ENCODE data around the gene GPR160.

Gene GPR160

DNA sequence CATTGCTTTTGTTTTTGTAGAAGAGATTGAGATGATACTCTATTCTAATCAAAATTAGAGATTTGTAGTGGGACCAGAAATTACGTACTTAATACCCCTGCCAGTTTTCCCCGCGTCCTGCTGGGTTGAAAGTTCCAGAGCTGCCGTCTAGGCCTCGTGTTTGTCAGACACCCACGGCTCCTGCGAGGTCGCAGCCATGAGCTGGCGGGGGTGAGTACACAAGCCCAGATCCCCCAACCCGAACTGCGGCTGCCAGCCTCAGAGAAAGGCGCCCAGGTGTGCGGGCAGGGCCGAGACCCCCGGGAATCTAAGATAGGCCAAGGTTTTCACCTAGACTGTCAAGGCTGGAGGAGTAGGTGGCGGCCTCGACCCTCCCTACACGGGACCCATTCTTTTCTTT is 26.3 kb downstream of the GPR160 start:
- no peak for DNase-seq (ENCODE audit: low spot score)

DNA sequence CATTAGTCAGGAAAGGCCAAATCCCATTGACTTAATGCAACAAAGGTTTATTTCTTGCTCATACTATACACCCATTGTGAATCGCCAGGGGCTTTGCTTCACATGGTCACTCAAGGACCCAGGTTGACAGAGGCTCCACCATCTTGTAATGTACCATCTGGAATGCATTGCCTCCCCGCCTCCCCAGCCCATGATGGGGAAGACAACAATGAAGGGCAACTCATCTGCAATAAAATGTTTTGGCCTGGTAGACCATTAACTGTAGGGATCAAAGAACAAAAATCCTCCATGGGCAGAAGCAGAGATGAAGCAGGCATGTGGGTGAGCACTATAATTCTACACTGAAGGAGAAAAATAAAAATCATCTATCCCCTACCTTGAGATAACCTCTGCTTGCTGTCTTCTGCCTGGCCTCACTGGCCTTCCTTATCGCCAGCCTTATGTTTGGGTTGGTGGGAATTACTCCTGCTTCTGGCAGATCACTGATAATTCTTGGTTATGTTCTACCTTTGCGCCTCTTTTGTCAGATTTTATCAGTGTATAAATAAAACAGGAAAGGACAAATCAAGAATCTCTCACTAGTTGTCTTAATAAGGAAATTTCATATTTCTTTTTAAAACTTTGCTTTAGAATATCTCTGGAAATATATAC is 37.8 kb downstream of the GPR160 start:
- no peak for DNase-seq (ENCODE audit: low spot score)

DNA sequence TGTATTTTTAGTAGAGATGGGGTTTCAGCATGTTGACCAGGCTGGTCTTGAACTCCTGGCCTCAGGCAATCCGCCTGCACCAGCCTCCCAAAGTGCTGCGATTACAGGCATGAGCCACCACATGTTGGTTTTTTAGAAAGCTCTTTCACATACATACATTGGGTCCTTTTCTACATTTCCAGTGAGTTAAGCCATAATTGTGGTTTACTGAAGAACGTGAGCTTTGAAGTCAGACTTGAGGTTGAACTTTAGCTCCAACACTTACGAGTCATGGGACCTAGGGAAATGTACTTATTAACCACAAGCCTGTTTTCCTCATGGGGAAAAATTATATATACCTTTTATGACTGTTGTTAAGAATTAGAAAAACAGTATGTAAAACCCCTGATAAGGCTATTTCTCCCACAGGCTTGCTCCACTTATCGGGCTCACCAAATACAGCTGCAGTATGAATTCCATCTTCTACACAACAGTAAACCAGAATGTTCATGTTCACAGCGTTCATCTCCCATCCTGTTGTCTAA is 39.0 kb downstream of the GPR160 start:
- no peak for DNase-seq (ENCODE audit: low spot score)

DNA sequence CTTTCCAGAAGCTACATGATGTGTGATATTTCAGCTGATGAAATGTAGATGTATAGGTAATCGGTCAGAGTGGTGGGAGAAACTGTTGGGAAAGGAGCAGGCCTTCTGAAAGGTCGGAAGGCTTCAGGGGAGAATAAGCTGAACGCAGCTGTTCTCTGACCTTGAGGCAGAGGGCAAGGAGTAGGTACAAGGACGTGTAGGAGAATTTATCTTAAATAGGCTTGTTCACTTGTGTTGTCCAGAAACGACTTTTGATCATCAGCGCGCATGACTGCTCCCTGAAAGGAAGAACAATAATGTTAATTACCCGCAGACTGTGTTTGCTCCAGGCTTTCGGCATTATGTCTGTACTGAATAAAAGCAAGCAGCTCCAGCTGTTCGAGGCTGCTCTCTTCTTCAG is 39.6 kb downstream of the GPR160 start:
- no peak for DNase-seq (ENCODE audit: low spot score)

DNA sequence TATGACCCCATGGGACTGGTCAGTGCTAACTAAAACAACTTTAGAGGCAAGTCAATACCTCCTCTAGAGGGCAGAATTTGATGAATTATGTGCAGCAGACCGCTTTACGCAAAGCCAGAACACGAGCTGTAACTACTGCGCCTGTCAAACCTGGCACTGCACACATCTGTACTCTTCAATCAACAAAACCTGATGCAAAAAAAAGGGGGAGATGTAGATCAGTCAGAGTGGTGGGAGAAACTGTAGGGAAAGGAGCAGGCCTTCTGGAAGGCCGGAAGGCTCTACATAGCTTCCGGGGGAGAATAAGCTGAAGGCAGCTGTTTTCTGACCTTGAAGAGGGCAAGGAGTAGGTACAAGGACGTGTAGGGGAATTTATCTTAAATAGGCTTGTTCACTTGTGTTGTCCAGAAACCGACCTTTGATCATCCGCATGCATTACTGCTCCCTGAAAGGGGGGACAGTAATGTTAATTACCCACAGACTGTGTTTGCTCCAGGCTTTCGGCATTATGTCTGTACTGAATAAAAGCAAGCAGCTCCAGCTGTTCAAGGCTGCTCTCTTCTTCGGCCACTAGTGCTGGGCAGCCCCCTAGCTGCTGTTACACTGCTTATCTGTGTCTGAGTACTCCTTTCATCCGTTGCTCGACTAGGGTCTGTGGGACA is 41.0 kb downstream of the GPR160 start:
- no peak for DNase-seq (ENCODE audit: low spot score)

DNA sequence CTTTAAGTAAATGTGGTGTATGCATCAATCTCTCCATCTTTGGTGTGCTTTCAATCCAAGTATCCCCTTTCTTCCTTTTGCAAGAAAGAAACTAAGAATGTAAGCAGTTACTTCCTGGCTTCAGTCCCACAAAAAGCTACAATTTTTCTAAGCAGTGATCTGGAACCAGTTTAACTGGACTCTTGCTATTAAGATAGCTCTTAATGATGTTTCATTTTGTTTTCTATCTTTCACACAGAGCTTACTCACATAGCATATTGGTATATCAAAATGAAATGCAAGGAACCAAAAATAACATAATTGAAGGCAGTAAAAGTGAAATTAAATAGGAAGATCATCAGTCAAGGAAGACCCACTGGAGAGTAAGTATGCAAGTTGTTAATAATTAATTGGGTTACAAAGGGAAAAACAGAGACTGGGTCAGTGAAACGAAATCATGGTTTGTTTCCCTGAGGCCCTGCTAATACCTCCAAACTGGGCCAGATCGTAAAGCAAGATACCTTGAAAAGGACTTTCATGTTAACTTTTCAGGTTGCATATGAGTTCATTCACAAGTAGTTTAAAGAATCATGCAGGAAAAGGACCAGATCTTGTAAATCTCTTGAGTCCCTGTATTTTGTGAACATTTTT is 41.9 kb downstream of the GPR160 start:
- DNase-seq (ENCODE audit: low spot score) = no peak

DNA sequence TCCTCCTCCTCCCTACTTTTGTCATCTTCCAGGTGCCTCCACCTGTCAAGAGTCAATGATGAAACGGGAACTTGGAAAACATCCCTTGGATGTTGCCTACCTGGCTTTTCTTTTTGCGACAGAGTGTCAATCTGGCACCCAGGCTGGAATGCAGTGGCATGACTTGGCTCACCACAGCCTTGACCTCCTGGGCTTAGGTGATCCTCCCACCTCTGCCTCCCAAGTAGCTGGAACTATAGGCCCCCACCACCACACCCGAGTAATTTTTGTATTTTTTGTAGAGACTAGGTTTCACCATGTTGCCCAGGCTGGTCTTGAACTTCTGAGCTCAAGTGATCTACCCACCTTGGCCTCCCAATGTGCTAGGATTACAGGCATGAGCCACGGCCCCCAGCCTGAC is 42.8 kb downstream of the GPR160 start:
- DNase-seq (ENCODE audit: low spot score) = no peak

DNA sequence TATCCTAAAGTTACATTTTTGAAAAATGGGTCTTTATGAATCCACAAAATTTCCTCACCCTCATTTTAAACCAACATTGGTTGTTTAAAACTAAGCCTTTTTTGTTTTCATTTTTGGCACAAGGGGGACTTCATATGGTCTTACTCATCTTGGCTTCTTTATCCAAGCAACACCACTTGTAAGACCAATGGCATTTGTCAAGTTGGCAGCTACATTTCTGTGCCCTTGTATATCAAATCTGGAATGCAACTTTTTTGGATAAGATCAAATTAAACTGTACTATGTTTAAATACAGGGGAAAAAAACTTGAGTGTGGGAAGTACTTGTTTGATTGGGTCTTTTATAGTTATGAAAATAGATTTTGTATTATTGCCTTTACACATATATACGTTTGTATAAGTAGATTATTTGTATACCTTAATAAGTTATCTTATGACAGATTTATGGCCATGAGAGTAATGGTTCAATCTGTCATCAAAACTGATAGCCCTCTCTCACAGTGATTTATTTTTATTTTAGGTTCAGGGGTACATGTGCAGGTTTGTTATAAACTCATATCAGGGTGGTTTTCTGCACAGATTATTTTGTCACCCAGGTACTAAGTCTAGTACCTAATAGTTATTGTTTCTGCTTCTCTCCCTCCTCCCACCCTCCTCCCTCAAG is 43.4 kb downstream of the GPR160 start:
- no peak for DNase-seq (ENCODE audit: low spot score)

DNA sequence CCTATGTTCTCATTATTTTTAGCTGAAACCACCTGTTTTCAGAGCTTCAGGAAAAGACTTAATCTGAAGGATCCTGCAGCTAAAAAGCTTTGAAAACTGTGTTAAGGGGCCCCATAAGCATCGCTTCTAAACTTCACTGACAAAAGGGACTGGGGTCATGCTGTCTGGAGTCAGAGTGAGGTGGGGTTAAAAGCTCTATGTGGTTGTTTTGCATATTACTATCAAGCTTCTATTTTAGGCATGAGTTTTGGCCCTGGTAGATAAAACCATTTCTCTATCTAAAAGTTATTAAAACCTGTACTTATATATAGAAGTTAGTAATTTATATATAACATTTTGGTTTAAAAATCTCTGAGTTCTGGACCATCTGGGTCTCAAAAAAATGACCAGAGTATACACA is 45.5 kb downstream of the GPR160 start:
- DNase-seq (ENCODE audit: low spot score) = no peak

DNA sequence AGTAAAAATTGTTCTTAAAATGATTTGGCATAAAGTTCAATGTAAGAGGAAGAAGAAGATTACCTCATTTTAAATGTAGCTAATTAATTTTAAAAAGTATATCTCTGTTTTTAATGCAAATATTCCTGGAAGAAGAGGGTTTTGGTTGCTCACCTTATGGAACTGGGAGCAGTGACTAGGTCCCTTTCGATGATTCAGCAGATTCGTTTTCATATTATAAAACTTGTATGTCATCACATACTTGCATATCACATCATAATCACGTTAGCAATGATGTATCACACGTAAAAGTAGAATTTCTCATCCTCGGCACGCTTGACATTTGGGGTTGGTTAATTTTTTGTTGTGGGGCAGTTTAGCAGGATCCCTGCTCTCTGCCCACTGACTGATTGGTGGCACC is 47.6 kb downstream of the GPR160 start:
- DNase-seq (ENCODE audit: low spot score) = no peak

DNA sequence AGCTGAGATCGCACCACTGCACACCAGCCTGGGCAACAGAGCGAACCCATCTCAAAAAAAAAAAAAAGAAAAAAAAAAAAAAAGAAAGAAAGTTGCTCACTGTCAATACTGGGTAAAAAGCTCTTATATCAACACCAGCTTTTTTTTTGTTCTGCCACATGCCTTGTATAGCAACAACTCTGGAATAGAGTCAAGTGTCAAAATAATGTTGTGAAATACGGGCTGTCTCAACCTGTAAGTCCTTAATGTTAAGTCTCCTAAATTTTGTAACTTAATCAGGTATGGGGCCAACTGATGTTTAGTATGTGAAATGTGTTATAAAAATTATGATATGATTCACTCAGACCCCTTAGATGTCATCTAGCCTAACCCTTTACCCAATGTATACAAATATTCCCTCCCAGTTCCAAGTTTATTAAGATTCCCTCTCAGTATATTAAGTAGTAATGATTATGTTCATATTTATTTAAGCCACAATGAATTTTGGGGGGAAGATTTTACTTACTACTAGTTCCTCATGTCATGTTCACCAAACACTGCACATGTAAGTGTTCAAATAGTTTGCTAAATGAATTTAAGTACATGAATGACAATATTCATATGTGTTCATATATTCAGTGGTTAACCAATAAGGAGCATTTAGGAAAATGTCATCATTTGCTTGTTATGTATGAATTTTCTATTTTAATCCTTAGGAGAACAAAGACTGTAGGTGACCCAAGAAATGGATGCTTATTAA is 52.2 kb downstream of the GPR160 start:
- no peak for DNase-seq (ENCODE audit: low spot score)

DNA sequence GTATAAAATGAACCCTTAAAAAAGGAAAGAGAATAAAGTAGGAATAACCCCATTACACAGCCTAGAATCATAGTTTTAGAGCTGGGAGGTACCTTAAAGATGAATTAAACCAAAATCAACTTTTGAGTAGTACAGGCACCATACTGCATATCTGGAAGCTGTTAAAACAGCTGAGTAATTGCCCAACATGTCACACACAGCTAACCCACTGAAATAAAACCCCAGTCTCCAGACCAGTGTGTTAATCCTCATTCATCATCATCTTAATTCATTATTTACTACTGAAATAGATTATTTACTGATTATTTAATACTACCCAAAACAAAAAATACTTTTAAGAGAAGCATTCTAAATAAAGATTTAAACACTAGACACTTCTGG is 52.8 kb downstream of the GPR160 start:
- no peak for DNase-seq (ENCODE audit: low spot score)

DNA sequence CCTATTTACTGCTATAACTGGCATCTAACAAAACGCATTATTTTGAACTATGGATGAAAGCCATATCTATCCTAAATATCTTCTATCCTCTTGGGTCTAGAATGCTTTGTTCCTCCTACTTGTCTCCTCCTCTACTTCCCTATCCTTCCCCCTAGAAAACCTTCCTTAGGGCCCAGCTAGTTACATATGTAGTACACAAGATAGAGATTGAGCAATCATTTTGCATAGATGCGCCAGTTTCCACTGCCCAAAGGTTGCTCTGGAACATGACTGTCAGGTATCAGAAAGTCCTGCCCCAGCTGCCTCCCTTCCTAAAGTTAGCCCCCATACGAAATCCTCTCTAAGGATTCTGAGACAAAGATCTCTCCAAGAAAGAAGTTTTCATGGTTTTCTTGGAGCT is 55.1 kb downstream of the GPR160 start:
- no peak for DNase-seq (ENCODE audit: low spot score)

DNA sequence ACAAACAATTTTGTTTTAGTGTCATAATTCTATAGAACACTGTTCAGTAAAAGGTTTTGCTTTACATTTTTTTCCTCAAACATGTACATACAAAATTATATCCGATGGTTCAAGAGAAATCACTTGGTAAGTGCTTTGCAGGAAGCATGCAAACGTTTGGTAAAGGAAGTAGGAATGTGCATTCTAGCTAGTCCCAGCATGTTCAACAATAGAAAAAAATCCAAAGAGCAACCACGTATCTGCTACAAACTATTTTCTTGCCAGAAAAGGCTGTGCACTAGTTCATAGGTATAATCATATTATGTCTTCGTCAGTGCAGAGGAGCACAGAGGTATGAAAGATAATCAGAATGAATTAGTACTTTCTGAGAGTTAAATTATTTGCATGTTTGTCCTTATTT is 58.0 kb downstream of the GPR160 start:
- no peak for DNase-seq (ENCODE audit: low spot score)

DNA sequence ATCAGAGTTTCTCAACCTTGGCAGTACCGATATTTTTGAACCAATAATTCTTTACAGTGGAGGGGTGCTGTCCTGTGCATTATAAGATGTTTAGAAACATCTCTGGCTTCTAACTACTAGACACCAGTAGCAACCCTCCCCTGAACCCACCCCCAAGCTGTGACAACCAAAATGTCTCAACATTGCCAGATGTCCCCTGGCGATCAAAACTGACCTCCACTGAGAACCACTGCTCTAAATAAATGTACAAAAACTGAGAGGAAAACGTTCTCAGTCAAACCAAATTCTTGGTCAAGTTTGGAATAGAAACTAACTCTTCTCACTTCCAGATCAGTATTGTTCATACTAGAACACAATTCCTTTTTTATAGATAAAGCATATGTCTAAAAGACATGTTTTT is 58.5 kb downstream of the GPR160 start:
- no peak for DNase-seq (ENCODE audit: low spot score)

DNA sequence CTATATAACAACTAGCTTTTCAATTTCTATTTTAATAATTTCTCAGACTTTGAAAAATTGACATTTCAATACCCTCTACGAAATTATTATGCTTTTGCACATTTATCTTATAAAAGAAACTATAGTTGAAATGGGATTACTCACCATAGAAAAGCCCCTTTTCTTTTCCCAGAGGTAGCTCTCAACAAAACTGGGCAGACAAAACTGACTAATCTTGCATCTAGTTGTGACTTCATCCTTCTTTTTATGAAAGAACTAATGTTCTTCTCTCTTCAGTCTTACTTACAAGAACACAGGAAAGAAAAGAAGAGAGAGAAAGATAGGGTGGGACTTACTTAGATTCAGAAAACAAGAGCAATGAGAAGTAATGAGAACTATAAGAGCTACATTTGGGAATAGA is 61.0 kb downstream of the GPR160 start:
- DNase-seq (ENCODE audit: low spot score) = no peak

DNA sequence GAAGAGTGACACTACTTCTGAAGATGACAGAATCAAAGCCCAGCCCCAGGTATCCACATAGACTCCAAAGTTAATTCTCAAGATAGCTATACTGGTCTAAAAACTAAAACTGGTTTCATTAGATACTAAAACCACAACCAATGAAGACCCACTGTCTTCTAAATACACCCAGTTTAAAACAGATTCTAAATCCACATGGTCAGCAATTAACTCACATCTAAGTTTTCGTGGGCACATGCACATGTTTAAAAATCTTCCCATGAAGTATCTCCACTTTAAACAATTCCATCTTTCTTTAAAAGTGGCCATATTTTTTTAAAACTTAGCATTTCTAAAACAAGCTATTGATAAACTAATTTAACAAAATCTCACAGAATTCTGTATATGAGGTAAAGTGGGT is 63.1 kb downstream of the GPR160 start:
- no peak for DNase-seq (ENCODE audit: low spot score)

DNA sequence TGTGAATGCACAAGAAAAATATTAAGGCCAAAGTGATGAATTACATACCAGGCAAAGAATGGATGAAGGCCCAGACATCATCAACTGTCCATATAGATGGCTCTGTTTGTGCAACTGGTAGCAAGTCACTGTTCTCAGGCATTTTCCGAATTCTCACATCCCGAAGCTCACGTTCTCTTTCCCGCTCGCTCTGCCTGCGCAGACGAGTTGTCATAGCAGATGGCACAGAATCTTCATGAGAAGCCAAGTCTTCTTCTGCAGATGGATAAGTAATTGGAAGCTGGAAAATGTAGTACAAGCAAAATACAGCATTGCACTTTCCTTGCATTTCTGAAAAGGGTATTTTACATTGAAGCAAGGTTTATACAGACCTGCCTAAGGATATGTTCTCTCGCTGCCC is 64.6 kb downstream of the GPR160 start:
- no peak for DNase-seq (ENCODE audit: low spot score)

DNA sequence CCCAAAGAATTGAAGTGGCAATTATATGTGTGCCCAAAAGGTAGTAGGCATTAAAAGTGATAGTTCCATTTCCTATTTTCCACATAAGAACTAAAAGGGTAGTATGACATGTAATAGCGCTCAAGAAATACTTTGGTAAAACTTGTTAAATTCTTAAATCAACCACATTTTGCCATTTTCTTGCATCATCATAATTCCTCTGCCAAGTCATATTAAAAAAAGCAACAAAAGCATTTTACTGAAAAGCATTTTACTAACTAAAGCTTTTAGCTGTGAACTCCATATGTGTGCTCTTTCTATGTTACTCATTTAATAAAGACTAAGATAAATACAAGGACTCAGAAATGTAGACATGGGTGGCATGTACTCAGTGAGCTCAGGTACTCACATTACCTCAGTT is 70.1 kb downstream of the GPR160 start:
- DNase-seq (ENCODE audit: low spot score) = no peak

DNA sequence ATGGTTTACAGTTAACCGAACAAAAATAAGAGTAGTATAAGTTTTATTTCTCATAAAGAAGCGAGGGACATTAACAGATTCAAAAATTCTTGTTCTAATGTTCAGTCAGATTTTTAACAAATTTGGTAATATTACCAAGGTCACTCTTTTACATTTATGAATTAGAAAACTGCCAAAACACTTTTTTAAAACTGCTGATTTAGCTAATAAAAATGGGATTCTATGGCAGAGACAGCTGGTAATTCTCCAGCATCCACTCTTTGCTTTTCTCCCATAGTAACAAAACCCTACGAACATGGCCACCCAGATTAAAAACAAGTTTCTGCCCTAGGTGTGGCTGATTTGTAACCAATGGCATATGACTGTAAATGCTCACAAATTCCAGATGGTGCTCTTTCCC is 71.2 kb downstream of the GPR160 start:
- DNase-seq (ENCODE audit: low spot score) = no peak

DNA sequence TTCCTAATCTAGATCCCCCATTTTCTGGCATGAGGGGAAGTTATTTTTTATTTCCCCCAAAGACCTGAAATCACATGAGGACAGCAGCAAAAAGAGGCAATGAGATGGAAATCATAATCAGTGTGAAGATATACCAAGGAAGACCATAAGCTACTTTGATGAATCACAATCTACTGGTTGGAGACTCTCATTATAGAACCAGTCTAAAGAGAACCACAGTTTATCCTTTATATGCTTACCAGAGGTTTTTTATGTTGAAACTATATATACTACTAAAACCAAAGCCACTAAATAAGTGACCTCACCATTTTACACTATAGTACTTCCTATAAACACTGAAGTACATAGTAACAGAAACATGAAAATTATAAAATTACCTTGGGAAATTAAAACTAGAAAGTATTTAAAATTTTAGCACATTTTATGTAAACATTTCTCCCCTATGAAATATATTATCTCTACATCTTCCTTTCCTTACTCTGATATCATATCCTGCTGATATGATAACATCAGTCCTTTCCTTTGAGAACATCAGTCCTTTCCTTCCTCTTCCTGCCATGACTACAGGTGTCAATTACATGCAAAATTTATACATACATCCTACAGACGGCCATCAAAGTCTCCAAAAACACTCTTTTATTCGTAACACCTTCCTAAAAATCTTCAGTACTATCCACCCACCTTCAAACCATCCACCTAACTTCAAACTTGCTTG is 71.9 kb downstream of the GPR160 start:
- no peak for DNase-seq (ENCODE audit: low spot score)

Measured in HuH-7.5 (cell line).